SU-DHL-6 (cell line): ENCODE measurements around the gene RANBP6.

ENCODE experiments used
- H2AFZ ChIP-seq: fragments of 200-600 bp; sonication (generic); 2 replicates; pipeline ENCODE4 v1.6.1; 2014; ENCODE audit warnings: low read depth, mild to moderate bottlenecking, moderate library complexity, mixed read lengths, antibody characterized with exemption, low read length; ENCODE audit not compliant: severe bottlenecking
- H3F3A ChIP-seq: fragments of 200-600 bp; shearing (Covaris generic); 2 replicates; pipeline ENCODE4 v1.6.0; 2016; ENCODE audit warnings: antibody characterized with exemption, mild to moderate bottlenecking; ENCODE audit not compliant: insufficient read depth
- H3K27ac ChIP-seq: fragments of 200-600 bp; sonication (generic); 2 replicates; pipeline ENCODE4 v1.5.1; 2016; ENCODE audit warnings: low read depth, mild to moderate bottlenecking, low read length, moderate library complexity, mixed read lengths
- H3K27me3 ChIP-seq: fragments of 200-600 bp; sonication (generic), shearing (Covaris generic); 2 replicates; pipeline ENCODE4 v1.6.0; 2014; ENCODE audit warnings: mild to moderate bottlenecking, low read length
- H3K36me3 ChIP-seq: fragments of 200-600 bp; sonication (generic); 2 replicates; pipeline ENCODE4 v1.6.1; 2014; ENCODE audit warnings: mild to moderate bottlenecking, low read length, mixed read lengths
- H3K4me2 ChIP-seq: fragments of 300-600, 200-600 bp; shearing (Covaris generic), sonication (generic); 2 replicates; pipeline ENCODE4 v1.6.0; 2014; ENCODE audit warnings: low read length, low read depth, mild to moderate bottlenecking; ENCODE audit not compliant: poor library complexity, severe bottlenecking
- H3K4me3 ChIP-seq: fragments of 200-600 bp; sonication (generic); 2 replicates; pipeline ENCODE4 v1.5.1; 2014; ENCODE audit warnings: antibody characterized with exemption, low read length, mild to moderate bottlenecking, mixed read lengths; ENCODE audit not compliant: insufficient read depth, poor library complexity, severe bottlenecking
- H3K79me2 ChIP-seq: fragments of 200-600 bp; sonication (generic); 2 replicates; pipeline ENCODE4 v1.6.1; 2014; ENCODE audit warnings: mild to moderate bottlenecking, low read length, moderate library complexity; ENCODE audit not compliant: insufficient read depth
- H3K9ac ChIP-seq: fragments of 200-600 bp; sonication (generic); 2 replicates; pipeline ENCODE4 v1.7.0; 2014; ENCODE audit warnings: mild to moderate bottlenecking, low read length
- H3K9me2 ChIP-seq: fragments of 200-600 bp; sonication (generic); replicated peaks from 2 replicates; pipeline ENCODE4 v1.6.1; 2014; ENCODE audit warnings: low read length; ENCODE audit not compliant: insufficient read depth
- H3K9me3 ChIP-seq: fragments of 200-600 bp; sonication (generic); 2 replicates; pipeline ENCODE4 v1.6.1; 2014; ENCODE audit warnings: low read length, mixed read lengths; ENCODE audit not compliant: insufficient read depth
- H4K20me1 ChIP-seq: fragments of 200-600 bp; sonication (generic); 2 replicates; pipeline ENCODE4 v1.6.1; 2014; ENCODE audit warnings: low read depth, mild to moderate bottlenecking, antibody characterized with exemption, low read length, moderate library complexity, mixed read lengths
- EZH2phosphoT487 ChIP-seq: fragments of 200-600 bp; sonication (generic), shearing (Covaris generic); conservative IDR thresholded peaks from 2 replicates; pipeline ENCODE4 v1.6.1; 2018; ENCODE audit warnings: mild to moderate bottlenecking, antibody characterized with exemption, low read length, moderate library complexity, mixed read lengths
- TF ChIP-seq, protein P1 (sequence below): fragments of 200-600 bp; sonication (generic); IDR thresholded peaks from one replicate; pipeline ENCODE4 v1.5.1; 2017; ENCODE audit warnings: antibody characterized with exemption, mild to moderate bottlenecking, low read length, moderate library complexity; ENCODE audit not compliant: insufficient read depth, poor library complexity, severe bottlenecking

The RANBP6 gene

GRCh38 chr9:6045364-6045763, 29.9 kb upstream of the RANBP6 start:
- Histone ChIP-seq H3K36me3 (no peaks in the 10 kb centered on the region), H2AFZ (no peak overlapping the region), H3K27me3 (no peaks in the 10 kb centered on the region), H4K20me1 (no peaks in the 10 kb centered on the region), H3K9me3 (no peaks in the 10 kb centered on the region), H3F3A (peaks cover 6% of the 10 kb centered on the region; the same call in 1 of the 2 replicates), H3K9me2 (no peaks in the 10 kb centered on the region), H3K4me3 (no peak overlapping the region), H3K79me2 (no peaks in the 10 kb centered on the region), H3K9ac (no peak overlapping the region), H3K4me2 (no peak overlapping the region), H3K27ac (no peak overlapping the region)
- TF ChIP-seq, protein P1, sequence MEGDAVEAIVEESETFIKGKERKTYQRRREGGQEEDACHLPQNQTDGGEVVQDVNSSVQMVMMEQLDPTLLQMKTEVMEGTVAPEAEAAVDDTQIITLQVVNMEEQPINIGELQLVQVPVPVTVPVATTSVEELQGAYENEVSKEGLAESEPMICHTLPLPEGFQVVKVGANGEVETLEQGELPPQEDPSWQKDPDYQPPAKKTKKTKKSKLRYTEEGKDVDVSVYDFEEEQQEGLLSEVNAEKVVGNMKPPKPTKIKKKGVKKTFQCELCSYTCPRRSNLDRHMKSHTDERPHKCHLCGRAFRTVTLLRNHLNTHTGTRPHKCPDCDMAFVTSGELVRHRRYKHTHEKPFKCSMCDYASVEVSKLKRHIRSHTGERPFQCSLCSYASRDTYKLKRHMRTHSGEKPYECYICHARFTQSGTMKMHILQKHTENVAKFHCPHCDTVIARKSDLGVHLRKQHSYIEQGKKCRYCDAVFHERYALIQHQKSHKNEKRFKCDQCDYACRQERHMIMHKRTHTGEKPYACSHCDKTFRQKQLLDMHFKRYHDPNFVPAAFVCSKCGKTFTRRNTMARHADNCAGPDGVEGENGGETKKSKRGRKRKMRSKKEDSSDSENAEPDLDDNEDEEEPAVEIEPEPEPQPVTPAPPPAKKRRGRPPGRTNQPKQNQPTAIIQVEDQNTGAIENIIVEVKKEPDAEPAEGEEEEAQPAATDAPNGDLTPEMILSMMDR: no peak
- no peak for TF ChIP-seq EZH2phosphoT487

GRCh38 chr9:6040077-6040476, 24.7 kb upstream of the RANBP6 start:
- H3K9me3 ChIP-seq: no peaks in the 10 kb centered on the region
- no peaks in the 10 kb centered on the region for H3F3A ChIP-seq
- H3K9ac ChIP-seq: no peak overlapping the region
- TF ChIP-seq EZH2phosphoT487: no peak
- TF ChIP-seq, protein P1: no peak
- no peak overlapping the region for H3K4me3 ChIP-seq
- H2AFZ ChIP-seq: no peak overlapping the region
- no peaks in the 10 kb centered on the region for H3K36me3 ChIP-seq
- no peaks in the 10 kb centered on the region for H3K79me2 ChIP-seq
- no peaks in the 10 kb centered on the region for H3K9me2 ChIP-seq
- no peak overlapping the region for H3K4me2 ChIP-seq
- no peaks in the 10 kb centered on the region for H4K20me1 ChIP-seq
- H3K27ac ChIP-seq: no peak overlapping the region
- H3K27me3 ChIP-seq: no peaks in the 10 kb centered on the region

DNA sequence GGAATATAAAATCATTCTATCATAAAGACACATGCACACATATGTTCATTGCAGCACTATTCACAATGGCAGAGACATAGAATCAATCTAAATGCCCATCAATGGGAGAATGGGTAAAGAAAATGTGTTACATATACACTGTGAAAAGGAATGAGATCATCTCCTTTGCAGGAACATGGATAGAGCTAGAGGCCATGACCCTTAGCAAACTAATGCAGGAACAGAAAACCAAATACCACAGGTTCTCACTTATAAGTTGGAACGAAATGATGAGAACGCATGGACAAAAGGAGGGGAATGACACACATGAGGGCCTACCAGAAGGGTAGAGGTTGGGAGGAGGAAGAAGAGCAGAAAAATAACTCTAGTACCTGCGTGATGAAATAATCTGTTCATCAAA, 21.0 kb upstream of the RANBP6 start:
- H3K27me3 ChIP-seq: no peaks in the 10 kb centered on the region
- H3K36me3 ChIP-seq: no peaks in the 10 kb centered on the region
- no peaks in the 10 kb centered on the region for H3F3A ChIP-seq
- H2AFZ ChIP-seq: no peak overlapping the region
- H3K4me3 ChIP-seq: no peak overlapping the region
- H3K4me2 ChIP-seq: no peak overlapping the region
- H4K20me1 ChIP-seq: no peaks in the 10 kb centered on the region
- H3K9ac ChIP-seq: no peak overlapping the region
- no peak for TF ChIP-seq EZH2phosphoT487
- TF ChIP-seq, protein P1: no peak
- H3K79me2 ChIP-seq: no peaks in the 10 kb centered on the region
- H3K27ac ChIP-seq: no peak overlapping the region
- no peaks in the 10 kb centered on the region for H3K9me3 ChIP-seq
- no peaks in the 10 kb centered on the region for H3K9me2 ChIP-seq

- no peak overlapping the region for H3K27ac ChIP-seq
- H3K4me2 ChIP-seq: no peak overlapping the region
- H3F3A ChIP-seq: no peaks in the 10 kb centered on the region
- H3K9me2 ChIP-seq: no peaks in the 10 kb centered on the region
- H3K27me3 ChIP-seq: no peaks in the 10 kb centered on the region
- H3K79me2 ChIP-seq: no peaks in the 10 kb centered on the region
- no peaks in the 10 kb centered on the region for H3K36me3 ChIP-seq
- TF ChIP-seq, protein P1: no peak
- no peak for TF ChIP-seq EZH2phosphoT487
- H4K20me1 ChIP-seq: no peaks in the 10 kb centered on the region
- H3K9me3 ChIP-seq: no peaks in the 10 kb centered on the region
- H3K4me3 ChIP-seq: no peak overlapping the region
- H2AFZ ChIP-seq: no peak overlapping the region
- H3K9ac ChIP-seq: no peak overlapping the region
Measured at GRCh38 chr9:6034954-6035353, 19.5 kb upstream of the RANBP6 start.
